K562 (cell line): Measurements from ENCODE around the gene CDKL1. TPM values are rescaled to one million over a fixed set of nuclear protein-coding genes. Genes with fewer than 3 reads are reported as not detected.

ENCODE experiments used
- ARID2 ChIP-seq: fragments of 450-650 bp; IDR thresholded peaks from 2 replicates; pipeline ENCODE4 v1.6.1; 2017; ENCODE audit warnings: antibody characterized with exemption, mild to moderate bottlenecking
- BRCA1 ChIP-seq, 2 experiments: fragments of 450-650 bp in 1 of 2; sonication (generic) in 1 of 2; formaldehyde crosslinking in 1 of 2; IDR thresholded peaks; 2 replicates each; pipeline versions ENCODE4 v1.5.0 to v1.6.1; 2017 to 2020; ENCODE audit warnings: mild to moderate bottlenecking in 1 of 2, missing genetic modification reagents in 1 of 2
- CBX5 ChIP-seq: IDR thresholded peaks from 2 replicates; pipeline ENCODE4 v1.6.1; 2014; ENCODE audit warnings: low read depth, borderline replicate concordance
- CCNT2 ChIP-seq: IDR thresholded peaks from 2 replicates; pipeline ENCODE4 v1.6.1; 2011; ENCODE audit warnings: borderline replicate concordance, low read depth, mild to moderate bottlenecking, moderate library complexity, mixed read lengths, low read length; ENCODE audit not compliant: insufficient read length; ENCODE audit errors: extremely low read depth
- E2F5 ChIP-seq: sonication (generic); formaldehyde crosslinking; IDR thresholded peaks from 2 replicates; pipeline ENCODE4 v1.8.0; 2022; ENCODE audit warnings: mild to moderate bottlenecking, missing genetic modification reagents
- ELF4 ChIP-seq: fragments of 450-650 bp; formaldehyde crosslinking; IDR thresholded peaks from 2 replicates; pipeline ENCODE4 v1.4.0; 2022; ENCODE audit warnings: missing genetic modification characterization
- HDAC1 ChIP-seq, 2 experiments: fragments of 450-650 bp; IDR thresholded peaks; 2 replicates each; pipeline ENCODE4 v1.6.1; 2016 to 2017; ENCODE audit warnings: inconsistent platforms in 1 of 2, mild to moderate bottlenecking in 1 of 2, moderate library complexity in 1 of 2
- KLF16 ChIP-seq: IDR thresholded peaks from 2 replicates; pipeline ENCODE4 v1.6.1; 2016; ENCODE audit warnings: antibody characterized with exemption
- KLF6 ChIP-seq: fragments of 250-450 bp; sonication (Bioruptor Pico); IDR thresholded peaks from 2 replicates; pipeline ENCODE4 v1.4.0; 2020; ENCODE audit warnings: mild to moderate bottlenecking, moderate library complexity, borderline replicate concordance
- L3MBTL2 ChIP-seq: fragments of 450-650 bp; IDR thresholded peaks from 2 replicates; pipeline ENCODE4 v1.6.1; 2016; ENCODE audit warnings: mild to moderate bottlenecking, moderate library complexity
- MAFG ChIP-seq: fragments of 450-650 bp; conservative IDR thresholded peaks from 2 replicates; pipeline ENCODE4 v1.6.1; 2016; ENCODE audit warnings: missing genetic modification characterization, missing compliant biosample characterization
- MED1 ChIP-seq: sonication (generic); formaldehyde crosslinking; IDR thresholded peaks from 2 replicates; pipeline ENCODE4 v1.8.1; 2023; ENCODE audit warnings: missing genetic modification reagents, borderline replicate concordance
- MYC ChIP-seq, 2 experiments: fragments of 250-450 bp in 1 of 2; sonication (Bioruptor Pico) in 1 of 2; IDR thresholded peaks; 2 replicates each; pipeline versions ENCODE4 v1.5.1 to v1.6.1; 2012 to 2021; ENCODE audit warnings: low read depth in 2 of 2, borderline replicate concordance in 1 of 2, improper control_type of control experiment in 1 of 2, low read length in 1 of 2, mild to moderate bottlenecking in 1 of 2, moderate library complexity in 1 of 2
- PHTF2 ChIP-seq: fragments of 250-450 bp; sonication (Bioruptor Pico); IDR thresholded peaks from 2 replicates; pipeline ENCODE4 v1.5.0; 2021; ENCODE audit warnings: mild to moderate bottlenecking
- RAD21 ChIP-seq, 2 experiments: fragments of 250-450 bp in 1 of 2; fragments of 450-650 bp in 1 of 2; sonication (Bioruptor Pico) in 1 of 2; formaldehyde crosslinking in 1 of 2; IDR thresholded peaks in 1 of 2; conservative IDR thresholded peaks in 1 of 2; 2 replicates each; pipeline versions ENCODE4 v1.4.0 to v1.8.0; 2020 to 2022; ENCODE audit warnings: mild to moderate bottlenecking in 2 of 2, moderate library complexity in 1 of 2
- RBFOX2 ChIP-seq: fragments of 200-400 bp; formaldehyde crosslinking; IDR thresholded peaks from 2 replicates; pipeline ENCODE4 v1.6.1; 2017; ENCODE audit warnings: low read depth, mild to moderate bottlenecking, low read length, moderate library complexity
- ZBTB43 ChIP-seq: sonication (generic); formaldehyde crosslinking; IDR thresholded peaks from 2 replicates; pipeline ENCODE4 v1.8.0; 2023; ENCODE audit warnings: mild to moderate bottlenecking, missing genetic modification reagents
- ZKSCAN1 ChIP-seq: fragments of 150-350 bp; IDR thresholded peaks from 2 replicates; pipeline ENCODE4 v1.6.1; 2016; ENCODE audit warnings: low read depth, low read length
- polyA plus RNA-seq, 8 experiments: library from polyadenylated mRNA; depleted of rRNA in 4 of 8; stranded (reverse) in 5 of 8; unstranded in 3 of 8; fragments of >200 nt; fragmentation: Nextera tagmentation in 2 of 8; fragmentation: Illumina TruSeq in 1 of 8; extraction: Ambion mirVana in 2 of 8; extraction: Trizol in 1 of 8; gene quantifications; 2 replicates each; pipeline versions ENCODE4 v1.2.1 to v1.2.3, GENCODE V29; 2011 to 2014; ENCODE audit warnings: inconsistent platforms in 1 of 8, missing spikeins in 1 of 8
- total RNA-seq, 7 experiments: library from RNA; depleted of rRNA in 6 of 7; stranded (reverse); fragments of >200 nt in 6 of 7; fragmentation: Illumina TruSeq in 2 of 7; extraction: Trizol in 2 of 7; gene quantifications; 2 replicates each; pipeline versions ENCODE4 v1.2.1 to v1.2.3, GENCODE V29; 2011 to 2021; ENCODE audit warnings: low replicate concordance in 1 of 7
- TF ChIP-seq, protein P1 (sequence below): fragments of 450-650 bp; IDR thresholded peaks from one replicate; pipeline ENCODE4 v1.6.1; 2018; ENCODE audit warnings: mild to moderate bottlenecking, moderate library complexity; ENCODE audit not compliant: partially characterized antibody
- TF ChIP-seq, protein P2 (sequence below), 2 experiments: fragments of 450-650 bp; conservative IDR thresholded peaks; 2 replicates each; pipeline ENCODE4 v1.6.1; 2017; ENCODE audit warnings: mild to moderate bottlenecking in 2 of 2, moderate library complexity in 2 of 2

Gene CDKL1
- total and polyA plus RNA-seq, 9 of the 15 experiments (the other 6 are each of a cell fraction or from before 2014, with no cell fraction given) = 2.3 to 35.0 (median 7.5) TPM

DNA sequence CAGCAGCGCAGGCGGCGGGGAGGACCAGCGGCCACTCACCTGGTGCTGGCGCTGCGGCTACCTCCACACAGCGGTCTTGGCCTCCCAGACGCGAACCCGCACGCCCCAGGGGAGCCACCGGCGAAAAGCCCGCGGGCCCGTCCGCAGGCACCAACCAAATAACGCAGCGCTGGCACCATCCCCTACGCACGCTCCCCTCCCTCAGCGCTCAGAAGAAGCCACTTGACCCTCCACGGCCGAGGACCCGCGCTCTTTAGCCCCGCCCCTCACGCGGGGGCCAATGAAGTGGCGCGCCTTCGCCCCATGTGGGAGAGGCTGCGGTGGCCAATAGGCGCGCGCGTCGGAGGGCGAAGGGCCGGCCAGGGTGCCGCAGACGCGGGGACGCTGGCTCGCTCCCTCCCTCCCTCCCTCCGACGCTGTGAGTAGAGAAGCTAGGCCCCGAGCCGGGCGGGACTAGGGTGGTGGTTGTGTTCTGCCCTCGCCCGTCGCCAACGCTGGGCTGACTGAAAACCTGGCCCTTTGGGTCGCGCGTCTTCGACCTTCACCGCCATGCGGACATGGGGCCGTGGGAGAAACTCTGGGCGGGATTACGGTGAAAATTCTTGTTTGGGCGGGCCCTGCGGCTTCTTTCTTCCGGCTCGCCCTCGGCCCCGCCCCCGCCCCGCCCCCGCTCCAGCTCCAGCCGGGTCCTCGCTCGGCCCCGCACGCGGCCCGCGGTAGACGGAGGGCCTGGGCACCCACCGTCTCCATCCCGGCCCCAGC lies 84.5 kb downstream of the CDKL1 start, which contains the start of the genes DMAC2L and L2HGDH (continued):
- TF ChIP-seq CCNT2 (peak; percentile 57), KLF16 (peak; percentile 5; the same call in 1 of the 2 replicates), ELF4 (no peak), PHTF2 (CRISPR knock-in tag) (no peak), MAFG (tag) (no peak), E2F5 (0 out of 2 replicates have a peak, but pooled peaks have one; percentile 27), ARID2 (no peak), BRCA1 (IDR thresholded peaks at IDR 0.05) (no peak), BRCA1 (CRISPR knock-in tag; IDR thresholded peaks at IDR 0.05) (no peak), MYC (IDR thresholded peaks at IDR 0.05; ENCODE audit: low read depth, low read length) (peak; percentile 80), MYC (CRISPR knock-in tag; IDR thresholded peaks at IDR 0.05; ENCODE audit: borderline replicate concordance, low read depth) (no peak), ZBTB43 (CRISPR knock-in tag) (peak; percentile 71; the same call in 1 of the 2 replicates), MED1 (no peak), ZKSCAN1 (peak; percentile 9; the same call in 1 of the 2 replicates), HDAC1 (IDR thresholded peaks at IDR 0.05) (peak in 1 of 2 experiments; percentile 72; a peak in 2 of 4 replicates), RAD21 (CRISPR knock-in tag; conservative IDR thresholded peaks at IDR 0.05 in 1 of 2, IDR thresholded peaks at IDR 0.05 in 1 of 2) (peak in 1 of 2 experiments; percentile 12; a peak in 1 of 4 replicates), L3MBTL2 (peak; percentile 100), CBX5 (no peak), KLF6 (CRISPR knock-in tag) (0 out of 2 replicates have a peak, but pooled peaks have one; percentile 51), RBFOX2 (peak; percentile 93)
- TF ChIP-seq, protein P1, sequence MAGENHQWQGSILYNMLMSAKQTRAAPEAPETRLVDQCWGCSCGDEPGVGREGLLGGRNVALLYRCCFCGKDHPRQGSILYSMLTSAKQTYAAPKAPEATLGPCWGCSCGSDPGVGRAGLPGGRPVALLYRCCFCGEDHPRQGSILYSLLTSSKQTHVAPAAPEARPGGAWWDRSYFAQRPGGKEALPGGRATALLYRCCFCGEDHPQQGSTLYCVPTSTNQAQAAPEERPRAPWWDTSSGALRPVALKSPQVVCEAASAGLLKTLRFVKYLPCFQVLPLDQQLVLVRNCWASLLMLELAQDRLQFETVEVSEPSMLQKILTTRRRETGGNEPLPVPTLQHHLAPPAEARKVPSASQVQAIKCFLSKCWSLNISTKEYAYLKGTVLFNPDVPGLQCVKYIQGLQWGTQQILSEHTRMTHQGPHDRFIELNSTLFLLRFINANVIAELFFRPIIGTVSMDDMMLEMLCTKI = no peak
- TF ChIP-seq, protein P2, sequence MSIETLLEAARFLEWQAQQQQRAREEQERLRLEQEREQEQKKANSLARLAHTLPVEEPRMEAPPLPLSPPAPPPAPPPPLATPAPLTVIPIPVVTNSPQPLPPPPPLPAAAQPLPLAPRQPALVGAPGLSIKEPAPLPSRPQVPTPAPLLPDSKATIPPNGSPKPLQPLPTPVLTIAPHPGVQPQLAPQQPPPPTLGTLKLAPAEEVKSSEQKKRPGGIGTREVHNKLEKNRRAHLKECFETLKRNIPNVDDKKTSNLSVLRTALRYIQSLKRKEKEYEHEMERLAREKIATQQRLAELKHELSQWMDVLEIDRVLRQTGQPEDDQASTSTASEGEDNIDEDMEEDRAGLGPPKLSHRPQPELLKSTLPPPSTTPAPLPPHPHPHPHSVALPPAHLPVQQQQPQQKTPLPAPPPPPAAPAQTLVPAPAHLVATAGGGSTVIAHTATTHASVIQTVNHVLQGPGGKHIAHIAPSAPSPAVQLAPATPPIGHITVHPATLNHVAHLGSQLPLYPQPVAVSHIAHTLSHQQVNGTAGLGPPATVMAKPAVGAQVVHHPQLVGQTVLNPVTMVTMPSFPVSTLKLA (conservative IDR thresholded peaks at IDR 0.05) = peak; percentile 55 to 67; a peak in 1 of 4 replicates
